ENCODE data around the gene EPHA8. TPM values are rescaled to one million over a fixed set of nuclear protein-coding genes. Genes with fewer than 3 reads are reported as not detected.

Gene EPHA8
- total and polyA plus RNA-seq, 3 donors from 2014 or later = 2.3 to 6.0 (median 5.2) TPM

GRCh38 chr1:22626237-22627157 lies 63.2 kb downstream of the EPHA8 start:
- H3K27ac ChIP-seq = no peak overlapping the region
- intact Hi-C loops (cut with DNase I; ENCODE audit: low total_unique reads) = no loop called here

GRCh38 chr1:22627331-22627730 lies 64.0 kb downstream of the EPHA8 start:
- Histone ChIP-seq H3K27ac (no peak overlapping the region), H3K9me3 (no peaks in the 10 kb centered on the region), H3K4me1 (no peaks in the 10 kb centered on the region), H3K27me3 (no peaks in the 10 kb centered on the region), H3K36me3 (ENCODE audit: low read depth, missing control alignments) (no peaks in the 10 kb centered on the region), H3K4me3 (no peak overlapping the region)
- TF ChIP-seq CTCF (IDR thresholded peaks at IDR 0.05) (no peak), POLR2A (IDR thresholded peaks at IDR 0.05) (no peak)
- DNase-seq = no peak
- intact Hi-C loops (cut with DNase I; ENCODE audit: low total_unique reads) = no loop called here
- 56 to 80% methylated on average over 1 to 5 of the region's 5 CpGs for WGBS, 2 donors

More at GRCh38 chr1:22626237-22627157, 63.2 kb downstream of the EPHA8 start:
- Histone ChIP-seq H3K36me3 (ENCODE audit: low read depth, missing control alignments) (no peaks in the 10 kb centered on the region), H3K4me3 (no peak overlapping the region), H3K9me3 (no peaks in the 10 kb centered on the region), H3K4me1 (no peaks in the 10 kb centered on the region), H3K27me3 (no peaks in the 10 kb centered on the region)
- TF ChIP-seq POLR2A (IDR thresholded peaks at IDR 0.05) (no peak), CTCF (IDR thresholded peaks at IDR 0.05) (no peak)
- DNase-seq = no peak
- 32 to 47% methylated on average over 16 to 20 of the region's 20 CpGs for WGBS, 2 donors

- 62 to 63% methylated on average over 11 of the region's 11 CpGs for WGBS, 2 donors
- Histone ChIP-seq H3K4me1 (no peaks in the 10 kb centered on the region), H3K27ac (no peak overlapping the region), H3K4me3 (no peak overlapping the region), H3K9me3 (no peaks in the 10 kb centered on the region), H3K36me3 (ENCODE audit: low read depth, missing control alignments) (no peaks in the 10 kb centered on the region), H3K27me3 (no peaks in the 10 kb centered on the region)
- DNase-seq = no peak
- intact Hi-C loops (cut with DNase I; ENCODE audit: low total_unique reads) = no loop called here
- TF ChIP-seq CTCF (IDR thresholded peaks at IDR 0.05) = no peak
- TF ChIP-seq POLR2A (IDR thresholded peaks at IDR 0.05) = no peak
Measured at GRCh38 chr1:22628698-22629444, 65.6 kb downstream of the EPHA8 start.

- intact Hi-C loops (cut with DNase I; ENCODE audit: low total_unique reads) = no loop called here
- H3K27ac ChIP-seq = no peak overlapping the region
- no peaks in the 10 kb centered on the region for H3K27me3 ChIP-seq
- no peak overlapping the region for H3K4me3 ChIP-seq
- H3K9me3 ChIP-seq = no peaks in the 10 kb centered on the region
- TF ChIP-seq POLR2A (IDR thresholded peaks at IDR 0.05) (no peak), CTCF (IDR thresholded peaks at IDR 0.05) (no peak)
- DNase-seq = no peak
- 58 to 69% methylated on average over 2 of the region's 2 CpGs for WGBS, 2 donors
- H3K4me1 ChIP-seq = no peaks in the 10 kb centered on the region
- H3K36me3 ChIP-seq (ENCODE audit: low read depth, missing control alignments) = no peaks in the 10 kb centered on the region
Measured at GRCh38 chr1:22629886-22630285, 66.6 kb downstream of the EPHA8 start.

Measured in testis (tissue), 3 donors.